NT2/D1 (cell line): ENCODE measurements around the gene APLNR.

Experiments
- SUZ12 ChIP-seq: IDR thresholded peaks from 2 replicates; pipeline ENCODE4 v1.6.1; 2011; ENCODE audit not compliant: insufficient read length, insufficient read depth; ENCODE audit errors: extremely low read depth
- ZNF274 ChIP-seq: IDR thresholded peaks from 2 replicates; pipeline ENCODE4 v1.6.1; 2011; ENCODE audit warnings: mild to moderate bottlenecking, low read depth, low read length

GRCh38 chr11:57214098-57214417 lies 23.0 kb downstream of the APLNR start:
- TF ChIP-seq SUZ12 (no peak), ZNF274 (no peak)
